Urothelium cell line (cell line): ENCODE data around the gene EIF5AL1.
"Not testable (repeated sequence)": the region's sequence is repeated elsewhere in the genome, so short reads cannot be mapped to it uniquely, and the experiment has no call there.

Experiments
- DNase-seq: peaks from one replicate; pipeline ENCODE4 v3.0.0; 2011; ENCODE audit warnings: low spot score, mixed read lengths
- FAIRE-seq: peaks from 2 replicates; lab custom pipeline; 2011; peaks lifted over from hg19 to GRCh38; lab: Jason Lieb, UNC

The EIF5AL1 gene

GRCh38 chr10:79509306-79509933 is 2.9 kb upstream of the EIF5AL1 start:
- not testable (repeated sequence) for DNase-seq, FAIRE-seq

- not testable (repeated sequence) for DNase-seq, FAIRE-seq
Observed at GRCh38 chr10:79509934-79510508, 2.3 kb upstream of the EIF5AL1 start.

DNA sequence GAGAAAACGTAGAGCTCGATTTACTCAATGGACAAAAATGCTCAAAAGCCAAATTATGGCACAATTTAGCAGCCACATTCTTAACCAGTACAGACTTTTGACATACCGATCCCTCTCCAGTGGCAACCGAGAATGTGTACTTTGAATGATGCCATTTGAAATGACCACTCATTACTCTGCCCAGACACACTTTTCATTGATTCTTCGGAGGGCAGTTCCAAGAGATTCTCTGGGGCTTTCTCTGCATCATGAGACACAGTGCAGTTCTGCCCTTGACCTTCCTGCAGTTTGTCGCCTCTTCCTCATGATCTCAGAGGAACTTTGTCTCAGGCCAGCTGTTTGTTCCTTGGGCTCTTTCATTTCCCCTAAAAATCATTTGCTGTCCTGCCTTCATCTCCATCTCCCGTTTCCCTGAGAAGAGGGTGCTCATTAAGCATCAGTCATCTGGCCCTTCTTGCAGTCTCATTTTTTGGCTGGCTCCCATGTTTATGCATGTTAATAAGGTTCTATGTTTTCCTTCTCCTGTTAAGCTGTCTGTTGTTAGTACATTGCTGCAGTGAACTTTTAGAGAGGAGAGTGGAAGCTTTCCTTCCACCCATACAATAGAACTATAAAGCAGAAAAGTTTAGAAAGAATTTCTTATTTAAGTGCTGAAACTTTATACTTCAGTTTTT is 4.3 kb downstream of the EIF5AL1 start:
- DNase-seq, FAIRE-seq: not testable (repeated sequence)

DNA sequence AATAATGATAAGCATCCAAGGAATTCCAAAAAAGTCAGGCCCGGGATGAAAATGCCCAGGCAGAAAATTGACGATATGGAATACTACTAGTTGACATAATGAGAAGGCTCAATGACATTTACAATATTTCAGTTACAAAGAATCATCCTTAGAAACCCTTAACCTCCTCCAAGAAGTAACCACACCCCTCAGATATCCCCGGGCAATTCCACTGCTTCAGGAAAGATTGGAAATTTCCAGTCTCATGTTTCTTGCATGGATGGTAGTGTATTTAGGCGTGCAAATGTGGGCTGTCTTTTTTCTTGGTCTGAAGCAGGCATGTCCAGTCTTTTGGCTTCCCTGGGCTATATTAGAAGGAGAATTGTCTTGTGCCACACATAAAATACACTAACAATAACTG is 5.2 kb downstream of the EIF5AL1 start:
- not testable (repeated sequence) for FAIRE-seq, DNase-seq

GRCh38 chr10:79521751-79522150 is 9.4 kb downstream of the EIF5AL1 start:
- DNase-seq, result not testable (repeated sequence)
- peak; percentile 13 for FAIRE-seq

DNA sequence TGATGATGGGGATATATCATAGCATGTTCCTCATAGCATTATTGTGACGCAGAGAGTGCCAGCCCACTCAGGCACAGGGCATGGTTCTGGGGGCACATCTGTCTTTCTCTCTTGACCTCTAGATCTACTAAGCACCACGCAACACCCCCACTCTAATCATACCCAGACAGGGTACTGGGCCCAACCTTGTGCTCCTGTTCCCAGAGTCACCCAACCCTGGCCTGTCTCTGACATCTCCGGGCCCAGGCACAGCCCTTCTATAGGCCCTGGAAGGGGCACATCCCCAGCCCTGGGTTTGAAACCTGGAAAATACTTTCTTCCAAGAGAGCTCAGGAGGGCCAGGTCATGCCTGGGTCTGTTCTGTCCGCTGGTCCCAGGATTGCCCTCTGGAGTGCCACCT is 10.1 kb downstream of the EIF5AL1 start:
- not testable (repeated sequence) for DNase-seq, FAIRE-seq

GRCh38 chr10:79523157-79523853 is 11.0 kb downstream of the EIF5AL1 start:
- peak; percentile 93 for FAIRE-seq
- not testable (repeated sequence) for DNase-seq

DNA sequence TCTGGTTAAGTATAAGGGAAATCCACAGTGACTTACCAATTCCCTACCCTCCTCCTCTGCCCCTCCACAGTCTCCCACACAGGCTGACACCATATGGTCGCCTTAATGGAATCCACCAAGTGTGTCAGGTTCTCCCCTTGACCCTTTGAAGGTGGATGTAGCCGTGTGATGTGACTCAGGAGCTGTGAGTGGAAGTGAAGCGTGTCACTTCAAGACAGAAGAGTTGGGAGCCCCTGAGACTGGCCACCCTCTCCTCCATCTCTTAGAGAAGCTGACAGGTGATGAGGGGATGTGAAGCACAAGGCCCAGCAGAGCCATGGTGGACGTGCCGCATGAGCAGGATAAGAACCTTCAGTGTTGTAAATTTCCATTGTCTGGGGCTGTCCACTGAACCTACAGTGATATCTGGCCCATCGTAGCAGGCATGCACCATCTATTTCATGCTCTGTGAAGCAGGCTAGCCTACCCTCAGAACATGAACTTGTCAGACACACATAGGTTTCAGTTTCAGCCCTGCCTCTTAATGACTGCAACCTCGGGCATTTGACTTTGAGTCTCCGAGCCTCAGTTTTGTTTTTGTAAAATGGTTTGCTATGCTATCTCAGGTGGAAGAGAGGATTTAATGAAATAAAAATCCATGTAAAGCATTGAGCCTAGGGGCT is 12.8 kb downstream of the EIF5AL1 start:
- DNase-seq, result not testable (repeated sequence)
- peak; percentile 56 for FAIRE-seq

DNA sequence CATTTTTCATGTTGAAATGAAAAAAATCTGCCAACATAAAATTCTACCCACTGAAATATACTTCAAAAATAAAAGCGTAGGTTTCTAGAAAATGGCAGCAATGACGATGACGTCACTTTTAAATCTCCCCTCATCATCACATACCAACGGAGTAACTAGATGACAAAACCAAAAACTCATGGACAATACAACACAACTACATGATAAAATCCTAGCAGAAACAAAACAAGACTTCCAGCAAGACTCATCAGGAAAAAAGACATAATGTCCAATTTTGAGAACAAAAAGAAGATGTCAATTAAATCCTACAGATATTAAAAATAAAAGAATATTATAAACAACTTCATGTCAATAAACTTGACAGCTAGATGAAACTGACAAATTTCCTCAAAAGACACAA is 15.9 kb downstream of the EIF5AL1 start:
- not testable (repeated sequence) for DNase-seq, FAIRE-seq

- not testable (repeated sequence) for FAIRE-seq, DNase-seq
Observed at GRCh38 chr10:79533142-79533902, 21.0 kb downstream of the EIF5AL1 start.

DNA sequence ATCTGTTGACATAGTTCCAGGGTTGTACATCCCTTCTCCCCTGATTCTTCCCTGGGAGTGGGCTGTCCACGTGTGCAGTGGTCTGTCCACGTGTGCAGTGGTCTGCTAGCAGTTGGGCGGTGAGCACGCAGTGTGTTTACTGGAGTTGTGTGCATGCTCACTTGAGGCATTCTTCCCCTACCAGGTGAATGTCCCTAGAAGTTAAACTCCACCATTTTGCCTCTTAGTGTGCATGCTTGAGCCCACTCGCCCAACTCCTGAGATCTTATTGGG is 21.5 kb downstream of the EIF5AL1 start:
- not testable (repeated sequence) for DNase-seq
- peak; percentile 42 for FAIRE-seq

GRCh38 chr10:79538311-79538710 is 26.0 kb downstream of the EIF5AL1 start:
- DNase-seq, FAIRE-seq: not testable (repeated sequence)

GRCh38 chr10:79540930-79541329 is 28.6 kb downstream of the EIF5AL1 start:
- not testable (repeated sequence) for FAIRE-seq, DNase-seq

DNA sequence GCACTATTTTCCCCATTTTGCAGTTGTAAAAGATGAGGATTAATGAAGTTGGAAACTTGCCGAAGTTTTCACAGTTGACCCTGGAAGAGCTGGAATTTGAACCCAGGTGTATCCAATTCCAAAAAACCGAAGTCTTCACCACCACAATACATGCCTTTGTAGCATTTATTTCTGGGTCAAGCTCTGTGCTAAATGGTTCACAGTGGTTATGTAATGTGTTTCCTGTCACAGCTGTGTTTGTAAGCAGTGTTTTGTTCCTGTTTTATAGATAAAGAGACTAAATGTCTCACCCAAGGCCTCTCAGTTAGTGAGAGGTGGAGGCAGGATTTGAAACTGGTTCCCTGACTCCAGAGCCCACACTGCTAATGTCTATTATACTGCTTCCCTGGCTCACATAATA is 30.3 kb downstream of the EIF5AL1 start:
- DNase-seq (no peak), FAIRE-seq (no peak)

GRCh38 chr10:79544408-79544807 is 32.1 kb downstream of the EIF5AL1 start:
- not testable (repeated sequence) for FAIRE-seq

DNA sequence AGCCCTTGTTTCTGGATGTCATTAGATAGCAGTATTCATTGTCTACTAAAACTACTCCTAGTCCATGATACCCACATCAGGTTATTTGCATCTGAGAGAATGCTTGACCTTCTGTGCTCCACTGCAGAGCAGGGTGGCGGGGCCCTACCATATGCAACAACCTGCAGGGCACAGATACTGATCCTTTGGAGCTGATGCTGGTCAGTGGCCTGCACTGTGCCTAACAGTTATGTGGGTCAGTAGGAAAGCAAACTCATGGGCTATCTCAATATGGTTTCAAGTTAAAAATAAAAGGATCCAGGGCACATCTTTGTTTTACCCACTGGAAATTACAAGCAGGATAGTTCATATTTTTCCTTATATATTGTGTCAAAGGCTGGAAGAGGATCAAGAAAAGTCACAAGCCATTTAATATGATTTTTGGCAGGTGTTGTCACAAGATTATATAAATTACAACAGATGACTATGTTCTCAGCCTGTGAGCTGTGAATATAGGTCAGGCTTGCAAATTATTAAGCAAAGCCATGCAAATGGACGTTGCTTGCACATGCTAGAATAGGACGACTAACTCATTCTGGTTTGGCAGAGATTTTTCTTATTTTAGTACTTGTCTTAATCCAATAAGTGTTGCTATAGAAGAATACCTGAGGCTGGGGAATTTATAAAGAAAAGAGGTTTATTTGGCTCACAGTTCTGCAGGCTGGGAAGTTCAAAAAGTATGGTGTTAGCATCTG is 32.8 kb downstream of the EIF5AL1 start:
- DNase-seq, FAIRE-seq: not testable (repeated sequence)

More at GRCh38 chr10:79544408-79544807, 32.1 kb downstream of the EIF5AL1 start:
- not testable (repeated sequence) for DNase-seq

DNA sequence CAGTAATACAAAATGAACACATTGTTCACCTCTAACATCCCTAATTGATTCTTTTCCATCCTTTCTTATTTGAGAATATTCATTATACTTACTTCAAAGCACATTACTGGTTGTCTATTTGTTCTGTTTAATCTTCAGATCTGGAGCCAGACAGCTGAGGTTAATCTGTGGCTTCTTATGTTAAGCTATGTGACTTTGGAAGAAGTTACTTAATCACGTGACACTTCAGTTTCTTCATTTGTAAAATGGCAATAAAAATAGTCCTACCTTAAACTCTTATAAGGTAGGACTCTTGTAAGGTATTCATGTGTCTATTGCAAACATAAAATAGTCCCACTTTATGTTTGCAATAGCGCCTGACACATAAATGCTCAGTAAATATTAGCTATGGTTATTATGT is 34.8 kb downstream of the EIF5AL1 start:
- not testable (repeated sequence) for DNase-seq, FAIRE-seq

DNA sequence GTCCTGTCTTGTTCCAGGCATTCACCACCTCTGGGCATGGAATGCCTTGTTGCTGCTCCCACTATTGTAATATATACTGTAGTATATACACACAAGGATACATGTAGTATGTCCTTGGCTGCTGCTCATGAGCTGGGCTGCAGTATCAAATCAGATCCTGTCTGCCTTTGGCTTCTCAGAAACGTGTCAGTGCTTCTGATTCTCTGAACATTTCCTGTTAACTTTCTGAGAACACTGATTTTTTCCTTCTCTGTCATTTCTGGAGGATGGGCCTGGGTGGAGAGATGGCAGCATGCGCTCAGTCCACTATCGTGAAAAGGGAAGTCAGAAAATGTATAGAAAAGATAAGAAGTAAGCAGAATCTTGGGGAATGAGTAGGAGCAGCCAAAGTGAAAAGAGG is 35.6 kb downstream of the EIF5AL1 start:
- FAIRE-seq (no peak), DNase-seq (no peak)

GRCh38 chr10:79552143-79552542 is 39.8 kb downstream of the EIF5AL1 start:
- no peak for FAIRE-seq
- DNase-seq, result no peak
